ENCODE results near the gene GDPD5. TPM values are rescaled to one million over a fixed set of nuclear protein-coding genes. Genes with fewer than 3 reads are reported as not detected.

Gene GDPD5
- total RNA-seq, 1 experiment from 2014 or later: 7.8 TPM

- Histone ChIP-seq H3K27me3 (ENCODE audit: insufficient read depth, low read length) (no peaks in the 10 kb centered on the region), H3K9me3 (ENCODE audit: control insufficient read depth, low read depth, low read length) (no peaks in the 10 kb centered on the region), H3K4me2 (ENCODE audit: insufficient read depth, insufficient read length, low read length) (no peak overlapping the region), H3K4ac (ENCODE audit: low read depth, low read length) (no peak overlapping the region), H3K14ac (ENCODE audit: insufficient read depth, low read length) (no peak overlapping the region), H4K5ac (ENCODE audit: insufficient read length, low read depth, low read length) (no peak overlapping the region), H4K20me1 (ENCODE audit: control insufficient read depth, insufficient read depth, insufficient read length) (no peaks in the 10 kb centered on the region), H3K27ac (ENCODE audit: insufficient read length, low read depth, low read length) (no peak overlapping the region), H3K56ac (ENCODE audit: insufficient read length, low read depth, low read length) (no peak overlapping the region), H3K79me1 (ENCODE audit: insufficient read depth, low read depth, low read length, poor library complexity, severe bottlenecking) (no peaks in the 10 kb centered on the region), H2BK120ac (ENCODE audit: low read depth, low read length, poor library complexity, severe bottlenecking) (no peak overlapping the region), H2AFZ (ENCODE audit: low read length) (no peak overlapping the region), H2BK12ac (ENCODE audit: insufficient read length, low read depth, low read length) (no peak overlapping the region), H2AK5ac (ENCODE audit: insufficient read length, low read length) (no peak overlapping the region), H3K23me2 (ENCODE audit: insufficient read length, low read depth, low read length, poor library complexity, severe bottlenecking) (no peaks in the 10 kb centered on the region), H2BK15ac (ENCODE audit: low read depth, low read length) (no peak overlapping the region), H2BK20ac (ENCODE audit: low read depth, low read length, poor library complexity, severe bottlenecking) (no peak overlapping the region), H3K4me1 (ENCODE audit: insufficient read depth, low read length) (peaks cover 2% of the 10 kb centered on the region; the same call in 1 of the 2 replicates), H3T11ph (ENCODE audit: low read length) (no peak overlapping the region), H3K9ac (ENCODE audit: extremely low read depth, insufficient read length, low read length) (no peak overlapping the region), H3K23ac (ENCODE audit: insufficient read length, low read depth, low read length) (no peak overlapping the region), H3K79me2 (ENCODE audit: insufficient read depth, low read length) (no peaks in the 10 kb centered on the region), H2BK5ac (ENCODE audit: insufficient read length, low read length) (no peak overlapping the region), H3K18ac (ENCODE audit: insufficient read length, low read depth, low read length) (no peak overlapping the region), H4K8ac (replicated peaks; ENCODE audit: insufficient read length, low read depth, low read length) (no peak overlapping the region), H4K91ac (ENCODE audit: insufficient read length, low read depth, low read length) (no peak overlapping the region)
- H3K4me1 Mint-ChIP-seq: peaks cover 26 to 29% of the 10 kb centered on the region in 2 experiments
- no CpG with 5 or more reads among the region's 2 CpGs for WGBS (ENCODE audit: extremely low coverage, insufficient read length, low lambda C conversion rate)
- no peak for DNase-seq
- H3K36me3 Mint-ChIP-seq (ENCODE audit: insufficient read depth in 1 of 3, low read depth in 3 of 3): no peaks in the 10 kb centered on the region
- no peak for TF ChIP-seq CTCF (conservative IDR thresholded peaks at IDR 0.05)
- H3K9me3 Mint-ChIP-seq: no peaks in the 10 kb centered on the region
- no peak overlapping the region for H3K4me3 Mint-ChIP-seq
- H3K27me3 Mint-ChIP-seq (ENCODE audit: low read depth): no peaks in the 10 kb centered on the region
- H3K27ac Mint-ChIP-seq: no peak overlapping the region
Observed at GRCh38 chr11:75491465-75491864, 34.3 kb downstream of the GDPD5 start.
